Urothelium cell line (cell line): Measurements from ENCODE around the gene MYO1E.
"Not testable (repeated sequence)": the region's sequence is repeated elsewhere in the genome, so short reads cannot be mapped to it uniquely, and the experiment has no call there.

ENCODE experiments used
- DNase-seq: peaks from one replicate; pipeline ENCODE4 v3.0.0; 2011; ENCODE audit warnings: low spot score, mixed read lengths
- FAIRE-seq: peaks from 2 replicates; lab custom pipeline; 2011; peaks lifted over from hg19 to GRCh38; lab: Jason Lieb, UNC

The MYO1E gene

GRCh38 chr15:59152694-59153450 lies 219.8 kb downstream of the MYO1E start:
- no peak for FAIRE-seq
- no peak for DNase-seq

- FAIRE-seq (no peak), DNase-seq (no peak)
Observed at GRCh38 chr15:59150185-59150584, 222.5 kb downstream of the MYO1E start.

- no peak for DNase-seq
Observed at GRCh38 chr15:59148153-59148833, 224.4 kb downstream of the MYO1E start.

GRCh38 chr15:59147666-59148065 lies 225.0 kb downstream of the MYO1E start:
- FAIRE-seq (no peak), DNase-seq (no peak)

More at GRCh38 chr15:59148153-59148833, 224.4 kb downstream of the MYO1E start:
- FAIRE-seq, result no peak

GRCh38 chr15:59144594-59144993 lies 228.1 kb downstream of the MYO1E start:
- not testable (repeated sequence) for DNase-seq, FAIRE-seq

GRCh38 chr15:59143281-59143680 lies 229.4 kb downstream of the MYO1E start:
- DNase-seq (no peak), FAIRE-seq (peak; percentile 17)

GRCh38 chr15:59140422-59141226 lies 232.0 kb downstream of the MYO1E start:
- DNase-seq, result no peak
- no peak for FAIRE-seq

- FAIRE-seq, result peak; percentile 74
Observed at GRCh38 chr15:59138243-59138642, 234.4 kb downstream of the MYO1E start.

GRCh38 chr15:59137566-59137965 lies 235.1 kb downstream of the MYO1E start:
- FAIRE-seq (no peak), DNase-seq (no peak)

More at GRCh38 chr15:59138243-59138642, 234.4 kb downstream of the MYO1E start:
- peak; percentile 85 for DNase-seq

- peak; percentile 68 for FAIRE-seq
- no peak for DNase-seq
Observed at GRCh38 chr15:59133929-59134427, 238.7 kb downstream of the MYO1E start.

GRCh38 chr15:59131969-59132562 lies 240.6 kb downstream of the MYO1E start:
- FAIRE-seq, result no peak
- DNase-seq, result no peak

- DNase-seq, result no peak
- FAIRE-seq, result no peak
Observed at GRCh38 chr15:59131456-59131855, 241.2 kb downstream of the MYO1E start.

GRCh38 chr15:59127255-59127654 lies 245.4 kb downstream of the MYO1E start:
- DNase-seq, FAIRE-seq: not testable (repeated sequence)

GRCh38 chr15:59125683-59126082 lies 247.0 kb downstream of the MYO1E start:
- not testable (repeated sequence) for DNase-seq, FAIRE-seq

GRCh38 chr15:59124261-59124660 lies 248.4 kb downstream of the MYO1E start:
- no peak for FAIRE-seq
- no peak for DNase-seq

GRCh38 chr15:59120937-59121336 lies 251.7 kb downstream of the MYO1E start:
- no peak for DNase-seq
- no peak for FAIRE-seq

GRCh38 chr15:59119625-59120024 lies 253.0 kb downstream of the MYO1E start:
- no peak for FAIRE-seq
- DNase-seq, result no peak

GRCh38 chr15:59116771-59117170 lies 255.9 kb downstream of the MYO1E start:
- FAIRE-seq (no peak), DNase-seq (no peak)

- FAIRE-seq, result no peak
- DNase-seq, result no peak
Observed at GRCh38 chr15:59116141-59116540, 256.5 kb downstream of the MYO1E start.

- DNase-seq (no peak), FAIRE-seq (no peak)
Observed at GRCh38 chr15:59115047-59115446, 257.6 kb downstream of the MYO1E start.

GRCh38 chr15:59111251-59111650 lies 261.4 kb downstream of the MYO1E start:
- DNase-seq (no peak), FAIRE-seq (no peak)
